Measurements from ENCODE around the gene TIMP3.

DNA sequence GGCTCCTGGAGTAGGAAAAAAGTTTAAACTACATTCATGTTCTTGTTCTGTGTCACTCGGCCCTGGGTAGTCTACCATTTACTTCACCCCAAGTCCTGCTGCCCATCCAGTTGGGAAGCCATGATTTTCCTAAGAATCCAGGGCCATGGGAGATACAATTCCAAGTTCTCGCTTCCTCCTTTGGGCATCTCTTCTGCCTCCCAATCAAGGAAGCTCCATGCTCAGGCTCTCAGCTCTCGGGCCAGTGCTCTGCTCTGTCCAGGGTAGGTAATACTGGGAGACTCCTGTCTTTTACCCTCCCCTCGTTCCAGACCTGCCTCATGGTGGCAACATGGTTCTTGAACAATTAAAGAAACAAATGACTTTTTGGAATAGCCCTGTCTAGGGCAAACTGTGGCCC is 60.6 kb downstream of the TIMP3 start:
- TF ChIP-seq, protein P1, sequence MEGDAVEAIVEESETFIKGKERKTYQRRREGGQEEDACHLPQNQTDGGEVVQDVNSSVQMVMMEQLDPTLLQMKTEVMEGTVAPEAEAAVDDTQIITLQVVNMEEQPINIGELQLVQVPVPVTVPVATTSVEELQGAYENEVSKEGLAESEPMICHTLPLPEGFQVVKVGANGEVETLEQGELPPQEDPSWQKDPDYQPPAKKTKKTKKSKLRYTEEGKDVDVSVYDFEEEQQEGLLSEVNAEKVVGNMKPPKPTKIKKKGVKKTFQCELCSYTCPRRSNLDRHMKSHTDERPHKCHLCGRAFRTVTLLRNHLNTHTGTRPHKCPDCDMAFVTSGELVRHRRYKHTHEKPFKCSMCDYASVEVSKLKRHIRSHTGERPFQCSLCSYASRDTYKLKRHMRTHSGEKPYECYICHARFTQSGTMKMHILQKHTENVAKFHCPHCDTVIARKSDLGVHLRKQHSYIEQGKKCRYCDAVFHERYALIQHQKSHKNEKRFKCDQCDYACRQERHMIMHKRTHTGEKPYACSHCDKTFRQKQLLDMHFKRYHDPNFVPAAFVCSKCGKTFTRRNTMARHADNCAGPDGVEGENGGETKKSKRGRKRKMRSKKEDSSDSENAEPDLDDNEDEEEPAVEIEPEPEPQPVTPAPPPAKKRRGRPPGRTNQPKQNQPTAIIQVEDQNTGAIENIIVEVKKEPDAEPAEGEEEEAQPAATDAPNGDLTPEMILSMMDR (IDR thresholded peaks at IDR 0.05): no peak
- no peak for TF ChIP-seq EP300 (IDR thresholded peaks at IDR 0.05)

Measured in upper lobe of left lung (tissue), 4 donors.